HepG2 (cell line): ENCODE measurements around the gene CFAP206. TPM values are rescaled to one million over a fixed set of nuclear protein-coding genes. Genes with fewer than 3 reads are reported as not detected.
A peak's percentile ranks its signal among the peaks of the same experiment; 100 is the strongest.

Source experiments
- DPF2 ChIP-seq: sonication (generic); formaldehyde crosslinking; IDR thresholded peaks from 2 replicates; pipeline ENCODE4 v1.4.0; 2020; ENCODE audit warnings: mild to moderate bottlenecking, low read depth, missing genetic modification reagents, borderline replicate concordance
- FOXA3 ChIP-seq: IDR thresholded peaks from 2 replicates; pipeline ENCODE4 v1.6.1; 2016; ENCODE audit warnings: missing genetic modification reagents, missing compliant biosample characterization
- KAT2B ChIP-seq: fragments of 150-350 bp; IDR thresholded peaks from 2 replicates; pipeline ENCODE4 v1.6.1; 2014; ENCODE audit warnings: low read depth, low read length, borderline replicate concordance
- KLF6 ChIP-seq: IDR thresholded peaks from 2 replicates; pipeline ENCODE4 v1.8.0; 2016; ENCODE audit warnings: missing biosample characterization, missing genetic modification reagents
- MAF1 ChIP-seq: sonication (generic); formaldehyde crosslinking; IDR thresholded peaks from 2 replicates; pipeline ENCODE4 v1.5.0; 2020; ENCODE audit warnings: missing genetic modification reagents, borderline replicate concordance
- MTF1 ChIP-seq: sonication (generic); formaldehyde crosslinking; IDR thresholded peaks from 2 replicates; pipeline ENCODE4 v1.5.0; 2020; ENCODE audit warnings: missing genetic modification reagents
- NFIC ChIP-seq: IDR thresholded peaks from 2 replicates; pipeline ENCODE4 v1.6.1; 2012; ENCODE audit warnings: mild to moderate bottlenecking, low read length, inconsistent platforms
- NFKB2 ChIP-seq: sonication (generic); formaldehyde crosslinking; IDR thresholded peaks from 2 replicates; pipeline ENCODE4 v1.4.0; 2020; ENCODE audit warnings: missing genetic modification reagents, borderline replicate concordance
- POLR2AphosphoS5 ChIP-seq: IDR thresholded peaks from 2 replicates; pipeline ENCODE4 v1.6.1; 2012; ENCODE audit warnings: low read depth, low read length
- REPIN1 ChIP-seq: sonication (generic); formaldehyde crosslinking; IDR thresholded peaks from 2 replicates; pipeline ENCODE4 v1.8.0; 2022; ENCODE audit warnings: missing genetic modification reagents, low read depth, mild to moderate bottlenecking, borderline replicate concordance
- SIN3A ChIP-seq: IDR thresholded peaks from 2 replicates; pipeline ENCODE4 v1.6.1; 2011; ENCODE audit warnings: low read depth, mild to moderate bottlenecking, control low read depth, low read length, borderline replicate concordance
- SUZ12 ChIP-seq: fragments of 150-350 bp; IDR thresholded peaks from 2 replicates; pipeline ENCODE4 v1.6.1; 2014; ENCODE audit warnings: low read depth, low read length
- ZFP1 ChIP-seq: IDR thresholded peaks from 2 replicates; pipeline ENCODE4 v1.6.1; 2016
- ZFY ChIP-seq: sonication (generic); formaldehyde crosslinking; IDR thresholded peaks from 2 replicates; pipeline ENCODE4 v1.4.0; 2020; ENCODE audit warnings: missing genetic modification reagents
- ZSCAN20 ChIP-seq: sonication (generic); formaldehyde crosslinking; IDR thresholded peaks from 2 replicates; pipeline ENCODE4 v1.4.0; 2020; ENCODE audit warnings: missing genetic modification reagents, mild to moderate bottlenecking, borderline replicate concordance
- polyA plus RNA-seq, 8 experiments: library from polyadenylated mRNA; depleted of rRNA in 3 of 8; stranded (reverse) in 7 of 8; unstranded in 1 of 8; fragments of >200 nt; fragmentation: Illumina TruSeq in 4 of 8; extraction: Trizol in 4 of 8; gene quantifications; 2 replicates each; pipeline versions ENCODE4 v1.2.1 to v1.2.3, GENCODE V29; 2011 to 2016; ENCODE audit warnings: low read depth in 4 of 8, missing spikeins in 1 of 8, mixed read lengths in 1 of 8; ENCODE audit not compliant: insufficient read depth in 1 of 8
- total RNA-seq, 5 experiments: library from RNA; depleted of rRNA; stranded (reverse); fragments of >200 nt; fragmentation: Illumina TruSeq; extraction: Trizol; gene quantifications; 2 replicates each; pipeline ENCODE4 v1.2.3, GENCODE V29; 2016; ENCODE audit warnings: low read depth in 1 of 5
- TF ChIP-seq, protein P1 (sequence below): sonication (generic); formaldehyde crosslinking; IDR thresholded peaks from 2 replicates; pipeline ENCODE4 v1.4.0; 2020; ENCODE audit warnings: mild to moderate bottlenecking, missing genetic modification reagents
- TF ChIP-seq, protein P2 (sequence below): sonication (generic); formaldehyde crosslinking; IDR thresholded peaks from 2 replicates; pipeline ENCODE4 v1.4.0; 2020; ENCODE audit warnings: missing genetic modification reagents
- TF ChIP-seq, protein P3 (sequence below): sonication (generic); formaldehyde crosslinking; IDR thresholded peaks from 2 replicates; pipeline ENCODE4 v1.4.0; 2020; ENCODE audit warnings: missing genetic modification reagents, mild to moderate bottlenecking, borderline replicate concordance

CFAP206 gene
- total and polyA plus RNA-seq, 2 of the 13 experiments (the other 11 are each of a cell fraction or from before 2014, with no cell fraction given): not detected

DNA sequence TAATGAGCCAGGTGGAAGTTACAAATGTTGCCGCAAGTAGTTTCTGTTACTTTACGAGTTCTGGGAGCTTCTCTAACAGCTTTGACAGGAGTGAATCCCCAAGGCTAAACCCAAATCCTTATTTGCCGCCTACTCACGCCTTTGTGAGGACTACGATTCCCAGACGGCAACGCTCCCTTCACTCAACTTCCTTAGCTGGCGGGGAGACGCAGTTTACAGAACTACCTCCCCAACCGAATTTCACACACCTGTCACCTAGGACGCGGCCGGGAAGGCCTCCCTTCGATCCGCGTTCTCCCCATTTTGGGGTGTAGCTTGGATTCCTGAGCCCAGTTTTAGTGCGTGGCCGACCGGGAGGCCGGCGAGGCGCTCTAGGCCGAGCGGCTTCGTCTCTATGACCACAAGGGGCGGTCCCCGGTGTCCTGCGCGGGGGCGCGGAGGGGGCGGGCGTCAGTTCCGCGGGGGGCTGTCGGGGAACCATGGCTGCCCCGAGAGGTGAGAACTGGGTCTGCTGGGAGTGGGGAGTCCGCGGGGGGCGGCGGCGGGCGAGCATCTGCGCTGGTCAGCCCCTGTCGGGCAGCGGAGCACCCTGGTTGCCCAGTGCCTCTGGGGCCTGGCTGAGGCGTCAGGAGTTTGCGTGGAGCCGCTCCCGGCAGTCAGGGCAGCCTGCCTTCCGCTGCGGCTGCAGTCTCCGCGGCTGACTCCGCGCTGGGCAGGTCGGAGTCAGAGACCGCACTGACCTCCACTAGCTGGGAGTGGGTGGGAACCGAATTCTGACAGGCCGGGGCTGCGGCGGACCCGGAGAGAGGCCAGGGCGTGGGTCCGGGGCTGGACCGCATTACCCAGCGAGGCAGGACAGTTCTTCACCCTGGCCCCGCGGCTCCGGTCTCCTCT lies 65.0 kb downstream of the CFAP206 start, which contains the start of gene SLC35A1 (continued):
- peak; percentile 79 for TF ChIP-seq POLR2AphosphoS5
- no peak for TF ChIP-seq KAT2B
- no peak; the same call in 1 of the 2 replicates for TF ChIP-seq FOXA3 (CRISPR knock-in tag)
- TF ChIP-seq ZSCAN20 (CRISPR knock-in tag): no peak
- no peak for TF ChIP-seq NFIC
- TF ChIP-seq DPF2: no peak
- no peak; the same call in 1 of the 2 replicates for TF ChIP-seq SIN3A
- 0 out of 2 replicates have a peak, but pooled peaks have one; percentile 31 for TF ChIP-seq ZFP1 (CRISPR knock-in tag)
- TF ChIP-seq SUZ12: peak; percentile 23; the same call in 1 of the 2 replicates
- 0 out of 2 replicates have a peak, but pooled peaks have one; percentile 87 for TF ChIP-seq MAF1 (CRISPR knock-in tag)
- no peak for TF ChIP-seq MTF1 (CRISPR knock-in tag)
- TF ChIP-seq, protein P1, sequence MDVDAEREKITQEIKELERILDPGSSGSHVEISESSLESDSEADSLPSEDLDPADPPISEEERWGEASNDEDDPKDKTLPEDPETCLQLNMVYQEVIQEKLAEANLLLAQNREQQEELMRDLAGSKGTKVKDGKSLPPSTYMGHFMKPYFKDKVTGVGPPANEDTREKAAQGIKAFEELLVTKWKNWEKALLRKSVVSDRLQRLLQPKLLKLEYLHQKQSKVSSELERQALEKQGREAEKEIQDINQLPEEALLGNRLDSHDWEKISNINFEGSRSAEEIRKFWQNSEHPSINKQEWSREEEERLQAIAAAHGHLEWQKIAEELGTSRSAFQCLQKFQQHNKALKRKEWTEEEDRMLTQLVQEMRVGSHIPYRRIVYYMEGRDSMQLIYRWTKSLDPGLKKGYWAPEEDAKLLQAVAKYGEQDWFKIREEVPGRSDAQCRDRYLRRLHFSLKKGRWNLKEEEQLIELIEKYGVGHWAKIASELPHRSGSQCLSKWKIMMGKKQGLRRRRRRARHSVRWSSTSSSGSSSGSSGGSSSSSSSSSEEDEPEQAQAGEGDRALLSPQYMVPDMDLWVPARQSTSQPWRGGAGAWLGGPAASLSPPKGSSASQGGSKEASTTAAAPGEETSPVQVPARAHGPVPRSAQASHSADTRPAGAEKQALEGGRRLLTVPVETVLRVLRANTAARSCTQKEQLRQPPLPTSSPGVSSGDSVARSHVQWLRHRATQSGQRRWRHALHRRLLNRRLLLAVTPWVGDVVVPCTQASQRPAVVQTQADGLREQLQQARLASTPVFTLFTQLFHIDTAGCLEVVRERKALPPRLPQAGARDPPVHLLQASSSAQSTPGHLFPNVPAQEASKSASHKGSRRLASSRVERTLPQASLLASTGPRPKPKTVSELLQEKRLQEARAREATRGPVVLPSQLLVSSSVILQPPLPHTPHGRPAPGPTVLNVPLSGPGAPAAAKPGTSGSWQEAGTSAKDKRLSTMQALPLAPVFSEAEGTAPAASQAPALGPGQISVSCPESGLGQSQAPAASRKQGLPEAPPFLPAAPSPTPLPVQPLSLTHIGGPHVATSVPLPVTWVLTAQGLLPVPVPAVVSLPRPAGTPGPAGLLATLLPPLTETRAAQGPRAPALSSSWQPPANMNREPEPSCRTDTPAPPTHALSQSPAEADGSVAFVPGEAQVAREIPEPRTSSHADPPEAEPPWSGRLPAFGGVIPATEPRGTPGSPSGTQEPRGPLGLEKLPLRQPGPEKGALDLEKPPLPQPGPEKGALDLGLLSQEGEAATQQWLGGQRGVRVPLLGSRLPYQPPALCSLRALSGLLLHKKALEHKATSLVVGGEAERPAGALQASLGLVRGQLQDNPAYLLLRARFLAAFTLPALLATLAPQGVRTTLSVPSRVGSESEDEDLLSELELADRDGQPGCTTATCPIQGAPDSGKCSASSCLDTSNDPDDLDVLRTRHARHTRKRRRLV: peak; percentile 88
- TF ChIP-seq, protein P2, sequence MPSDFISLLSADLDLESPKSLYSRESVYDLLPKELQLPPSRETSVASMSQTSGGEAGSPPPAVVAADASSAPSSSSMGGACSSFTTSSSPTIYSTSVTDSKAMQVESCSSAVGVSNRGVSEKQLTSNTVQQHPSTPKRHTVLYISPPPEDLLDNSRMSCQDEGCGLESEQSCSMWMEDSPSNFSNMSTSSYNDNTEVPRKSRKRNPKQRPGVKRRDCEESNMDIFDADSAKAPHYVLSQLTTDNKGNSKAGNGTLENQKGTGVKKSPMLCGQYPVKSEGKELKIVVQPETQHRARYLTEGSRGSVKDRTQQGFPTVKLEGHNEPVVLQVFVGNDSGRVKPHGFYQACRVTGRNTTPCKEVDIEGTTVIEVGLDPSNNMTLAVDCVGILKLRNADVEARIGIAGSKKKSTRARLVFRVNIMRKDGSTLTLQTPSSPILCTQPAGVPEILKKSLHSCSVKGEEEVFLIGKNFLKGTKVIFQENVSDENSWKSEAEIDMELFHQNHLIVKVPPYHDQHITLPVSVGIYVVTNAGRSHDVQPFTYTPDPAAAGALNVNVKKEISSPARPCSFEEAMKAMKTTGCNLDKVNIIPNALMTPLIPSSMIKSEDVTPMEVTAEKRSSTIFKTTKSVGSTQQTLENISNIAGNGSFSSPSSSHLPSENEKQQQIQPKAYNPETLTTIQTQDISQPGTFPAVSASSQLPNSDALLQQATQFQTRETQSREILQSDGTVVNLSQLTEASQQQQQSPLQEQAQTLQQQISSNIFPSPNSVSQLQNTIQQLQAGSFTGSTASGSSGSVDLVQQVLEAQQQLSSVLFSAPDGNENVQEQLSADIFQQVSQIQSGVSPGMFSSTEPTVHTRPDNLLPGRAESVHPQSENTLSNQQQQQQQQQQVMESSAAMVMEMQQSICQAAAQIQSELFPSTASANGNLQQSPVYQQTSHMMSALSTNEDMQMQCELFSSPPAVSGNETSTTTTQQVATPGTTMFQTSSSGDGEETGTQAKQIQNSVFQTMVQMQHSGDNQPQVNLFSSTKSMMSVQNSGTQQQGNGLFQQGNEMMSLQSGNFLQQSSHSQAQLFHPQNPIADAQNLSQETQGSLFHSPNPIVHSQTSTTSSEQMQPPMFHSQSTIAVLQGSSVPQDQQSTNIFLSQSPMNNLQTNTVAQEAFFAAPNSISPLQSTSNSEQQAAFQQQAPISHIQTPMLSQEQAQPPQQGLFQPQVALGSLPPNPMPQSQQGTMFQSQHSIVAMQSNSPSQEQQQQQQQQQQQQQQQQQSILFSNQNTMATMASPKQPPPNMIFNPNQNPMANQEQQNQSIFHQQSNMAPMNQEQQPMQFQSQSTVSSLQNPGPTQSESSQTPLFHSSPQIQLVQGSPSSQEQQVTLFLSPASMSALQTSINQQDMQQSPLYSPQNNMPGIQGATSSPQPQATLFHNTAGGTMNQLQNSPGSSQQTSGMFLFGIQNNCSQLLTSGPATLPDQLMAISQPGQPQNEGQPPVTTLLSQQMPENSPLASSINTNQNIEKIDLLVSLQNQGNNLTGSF: peak; percentile 87
- TF ChIP-seq, protein P3, sequence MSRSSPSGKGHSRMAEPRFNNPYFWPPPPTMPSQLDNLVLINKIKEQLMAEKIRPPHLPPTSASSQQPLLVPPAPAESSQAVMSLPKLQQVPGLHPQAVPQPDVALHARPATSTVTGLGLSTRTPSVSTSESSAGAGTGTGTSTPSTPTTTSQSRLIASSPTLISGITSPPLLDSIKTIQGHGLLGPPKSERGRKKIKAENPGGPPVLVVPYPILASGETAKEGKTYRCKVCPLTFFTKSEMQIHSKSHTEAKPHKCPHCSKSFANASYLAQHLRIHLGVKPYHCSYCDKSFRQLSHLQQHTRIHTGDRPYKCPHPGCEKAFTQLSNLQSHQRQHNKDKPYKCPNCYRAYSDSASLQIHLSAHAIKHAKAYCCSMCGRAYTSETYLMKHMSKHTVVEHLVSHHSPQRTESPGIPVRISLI (CRISPR knock-in tag): 0 out of 2 replicates have a peak, but pooled peaks have one; percentile 24
- peak; percentile 69 for TF ChIP-seq REPIN1 (CRISPR knock-in tag)
- TF ChIP-seq ZFY (CRISPR knock-in tag): peak; percentile 91
- peak; percentile 88; the same call in 1 of the 2 replicates for TF ChIP-seq NFKB2 (CRISPR knock-in tag)
- no peak; the same call in 1 of the 2 replicates for TF ChIP-seq KLF6 (CRISPR knock-in tag)
